Non-pigmented ciliary epithelial cell (primary cell): ENCODE data around the gene SORL1.
"Not testable (repeated sequence)": the region's sequence is repeated elsewhere in the genome, so short reads cannot be mapped to it uniquely, and the experiment has no call there.

Experiments
- DNase-seq: peaks from one replicate; pipeline ENCODE4 v3.0.0-alpha.2; 2010; ENCODE audit warnings: low read depth

SORL1 gene, protein sequence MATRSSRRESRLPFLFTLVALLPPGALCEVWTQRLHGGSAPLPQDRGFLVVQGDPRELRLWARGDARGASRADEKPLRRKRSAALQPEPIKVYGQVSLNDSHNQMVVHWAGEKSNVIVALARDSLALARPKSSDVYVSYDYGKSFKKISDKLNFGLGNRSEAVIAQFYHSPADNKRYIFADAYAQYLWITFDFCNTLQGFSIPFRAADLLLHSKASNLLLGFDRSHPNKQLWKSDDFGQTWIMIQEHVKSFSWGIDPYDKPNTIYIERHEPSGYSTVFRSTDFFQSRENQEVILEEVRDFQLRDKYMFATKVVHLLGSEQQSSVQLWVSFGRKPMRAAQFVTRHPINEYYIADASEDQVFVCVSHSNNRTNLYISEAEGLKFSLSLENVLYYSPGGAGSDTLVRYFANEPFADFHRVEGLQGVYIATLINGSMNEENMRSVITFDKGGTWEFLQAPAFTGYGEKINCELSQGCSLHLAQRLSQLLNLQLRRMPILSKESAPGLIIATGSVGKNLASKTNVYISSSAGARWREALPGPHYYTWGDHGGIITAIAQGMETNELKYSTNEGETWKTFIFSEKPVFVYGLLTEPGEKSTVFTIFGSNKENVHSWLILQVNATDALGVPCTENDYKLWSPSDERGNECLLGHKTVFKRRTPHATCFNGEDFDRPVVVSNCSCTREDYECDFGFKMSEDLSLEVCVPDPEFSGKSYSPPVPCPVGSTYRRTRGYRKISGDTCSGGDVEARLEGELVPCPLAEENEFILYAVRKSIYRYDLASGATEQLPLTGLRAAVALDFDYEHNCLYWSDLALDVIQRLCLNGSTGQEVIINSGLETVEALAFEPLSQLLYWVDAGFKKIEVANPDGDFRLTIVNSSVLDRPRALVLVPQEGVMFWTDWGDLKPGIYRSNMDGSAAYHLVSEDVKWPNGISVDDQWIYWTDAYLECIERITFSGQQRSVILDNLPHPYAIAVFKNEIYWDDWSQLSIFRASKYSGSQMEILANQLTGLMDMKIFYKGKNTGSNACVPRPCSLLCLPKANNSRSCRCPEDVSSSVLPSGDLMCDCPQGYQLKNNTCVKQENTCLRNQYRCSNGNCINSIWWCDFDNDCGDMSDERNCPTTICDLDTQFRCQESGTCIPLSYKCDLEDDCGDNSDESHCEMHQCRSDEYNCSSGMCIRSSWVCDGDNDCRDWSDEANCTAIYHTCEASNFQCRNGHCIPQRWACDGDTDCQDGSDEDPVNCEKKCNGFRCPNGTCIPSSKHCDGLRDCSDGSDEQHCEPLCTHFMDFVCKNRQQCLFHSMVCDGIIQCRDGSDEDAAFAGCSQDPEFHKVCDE (N-terminal part only)

DNA sequence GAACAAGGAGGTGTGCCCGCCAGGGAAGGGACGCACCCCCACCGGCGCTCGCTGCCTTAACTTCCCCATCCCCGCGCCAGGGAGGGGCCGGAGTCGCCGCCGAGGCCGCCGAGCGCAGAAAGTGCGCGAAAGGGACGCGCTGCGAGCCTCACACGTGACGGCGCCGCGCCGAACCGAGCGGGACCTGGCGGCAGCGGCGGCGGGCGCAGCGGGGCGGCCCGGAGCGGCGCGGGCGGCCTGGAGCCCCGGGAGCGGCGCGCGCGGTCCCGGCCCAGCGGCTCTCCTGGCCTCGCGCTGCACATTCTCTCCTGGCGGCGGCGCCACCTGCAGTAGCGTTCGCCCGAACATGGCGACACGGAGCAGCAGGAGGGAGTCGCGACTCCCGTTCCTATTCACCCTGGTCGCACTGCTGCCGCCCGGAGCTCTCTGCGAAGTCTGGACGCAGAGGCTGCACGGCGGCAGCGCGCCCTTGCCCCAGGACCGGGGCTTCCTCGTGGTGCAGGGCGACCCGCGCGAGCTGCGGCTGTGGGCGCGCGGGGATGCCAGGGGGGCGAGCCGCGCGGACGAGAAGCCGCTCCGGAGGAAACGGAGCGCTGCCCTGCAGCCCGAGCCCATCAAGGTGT lies at the start of gene SORL1:
TSS of gene SORL1 (plus strand) at position 329 of the 623 bp plus-strand sequence. CDS start at position 347, 18 bp downstream.
- DNase-seq: no peak

DNA sequence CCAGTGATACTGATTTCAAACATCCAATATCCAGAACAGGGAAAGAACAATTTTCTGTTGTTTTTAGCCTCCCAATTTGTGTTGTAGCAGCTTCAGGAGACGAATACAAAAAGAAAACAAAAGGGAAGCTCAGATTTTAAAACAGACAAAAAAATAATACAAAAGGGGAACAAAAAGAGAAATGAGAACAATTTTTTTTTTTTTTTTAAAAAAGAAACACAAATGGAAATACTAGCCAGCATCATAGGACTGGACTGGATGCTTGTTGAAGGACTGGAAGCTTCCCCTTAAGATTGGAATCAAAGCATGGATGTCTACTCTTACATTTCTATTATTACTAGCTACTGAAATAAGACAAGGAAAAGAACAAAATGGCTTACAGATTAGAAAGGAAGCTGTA lies 46.5 kb upstream of the SORL1 start:
- no peak for DNase-seq

DNA sequence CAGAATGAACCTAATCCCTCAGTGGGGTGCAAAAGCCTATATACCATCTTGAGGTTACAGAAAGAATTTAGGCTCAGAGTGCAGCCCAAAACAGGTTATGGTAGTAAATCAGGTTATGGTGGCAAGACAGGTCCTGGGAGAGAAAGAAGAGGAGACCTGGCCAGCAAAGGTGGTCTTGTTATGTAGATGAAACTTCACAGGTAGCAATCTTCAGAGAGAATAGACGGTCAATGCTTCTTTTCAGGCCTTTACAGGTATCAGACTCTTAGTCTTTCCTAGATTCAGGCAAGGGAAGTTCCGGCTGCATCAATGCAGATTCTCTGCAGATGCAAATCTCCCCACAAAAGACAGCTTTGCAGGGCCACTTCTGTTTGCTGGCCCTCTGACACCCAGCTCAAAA lies 45.8 kb upstream of the SORL1 start:
- no peak for DNase-seq

DNA sequence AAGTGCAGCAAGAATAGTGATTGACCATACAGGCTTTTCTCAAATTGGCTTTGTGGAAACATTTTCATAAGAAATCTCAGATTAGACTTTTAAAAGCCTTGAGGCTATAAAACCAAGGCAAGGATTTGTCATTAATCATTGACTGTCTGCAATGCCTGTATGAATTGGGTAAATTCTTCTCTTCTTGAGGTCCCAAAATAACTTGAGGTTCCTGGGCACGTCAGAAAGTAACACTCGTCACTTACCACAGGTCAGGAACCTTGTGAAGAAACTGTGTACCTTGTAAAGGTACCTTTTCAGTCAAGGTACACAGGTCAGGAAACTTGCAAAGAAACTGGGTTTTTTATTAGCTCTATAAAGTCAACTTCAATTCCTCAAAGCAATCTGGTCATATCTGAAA lies 43.3 kb upstream of the SORL1 start:
- no peak for DNase-seq

DNA sequence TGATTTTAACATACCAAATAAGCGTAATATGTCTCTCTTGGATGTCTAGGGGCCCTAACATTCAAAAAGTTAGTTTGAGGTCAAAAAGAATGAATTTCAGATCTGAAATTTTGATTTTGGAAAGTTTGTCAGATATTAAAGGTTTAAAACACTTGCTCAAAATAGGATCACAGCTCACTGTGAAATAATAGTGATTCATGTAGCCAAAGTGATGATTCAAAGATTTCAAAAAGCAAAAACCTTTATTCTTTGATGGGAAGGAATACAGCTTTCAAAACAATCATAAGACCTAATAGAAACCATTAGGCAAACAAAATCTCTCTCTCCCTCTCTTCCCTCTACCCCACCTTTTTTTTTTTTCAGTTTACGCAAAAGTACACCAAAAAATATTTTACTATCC lies 42.1 kb upstream of the SORL1 start:
- DNase-seq: not testable (repeated sequence)

DNA sequence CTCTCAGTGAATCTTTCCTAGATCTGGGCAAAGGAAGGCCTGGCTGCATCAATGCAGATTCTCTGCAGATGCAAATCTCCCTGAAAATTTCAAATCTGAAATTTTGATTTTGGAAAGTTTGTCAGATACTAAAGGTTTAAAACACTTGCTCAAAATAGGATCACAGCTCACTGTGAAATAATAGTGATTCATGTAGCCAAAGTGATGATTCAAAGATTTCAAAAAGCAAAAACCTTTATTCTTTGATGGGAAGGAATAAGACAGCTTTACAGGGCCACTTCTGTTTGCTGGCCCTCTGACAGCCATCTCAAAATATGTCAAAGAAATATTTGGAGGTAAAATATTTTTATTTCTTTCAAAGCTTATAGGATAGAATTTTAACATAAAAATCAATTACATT lies 40.8 kb upstream of the SORL1 start:
- not testable (repeated sequence) for DNase-seq

DNA sequence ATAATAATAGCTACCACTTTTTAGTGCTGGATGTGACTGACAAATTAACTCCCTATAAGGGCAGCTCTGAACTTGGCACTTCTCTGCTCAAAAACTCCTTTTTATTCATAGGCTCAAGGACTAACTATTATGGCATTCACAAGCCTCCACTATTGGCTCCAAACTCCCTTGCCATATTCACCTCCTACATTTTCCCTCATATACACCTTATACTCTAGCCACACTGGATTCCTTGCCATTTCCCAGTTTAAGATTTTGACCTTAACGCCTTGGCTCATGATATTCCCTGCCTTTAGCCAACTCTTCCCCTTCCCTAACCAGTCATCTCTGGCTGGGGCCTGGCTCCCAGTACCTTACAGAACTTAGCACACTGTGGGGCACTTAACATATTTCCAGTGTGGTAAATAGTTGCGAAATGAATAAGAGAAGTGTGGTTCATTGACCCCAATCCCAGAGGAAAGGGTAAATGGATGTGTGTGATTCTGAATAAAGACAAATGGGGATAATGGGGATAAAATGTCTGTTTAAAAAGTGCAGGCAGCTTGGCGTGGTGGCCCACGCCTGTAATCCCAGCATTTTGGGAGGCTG lies 40.0 kb upstream of the SORL1 start:
- no peak for DNase-seq

DNA sequence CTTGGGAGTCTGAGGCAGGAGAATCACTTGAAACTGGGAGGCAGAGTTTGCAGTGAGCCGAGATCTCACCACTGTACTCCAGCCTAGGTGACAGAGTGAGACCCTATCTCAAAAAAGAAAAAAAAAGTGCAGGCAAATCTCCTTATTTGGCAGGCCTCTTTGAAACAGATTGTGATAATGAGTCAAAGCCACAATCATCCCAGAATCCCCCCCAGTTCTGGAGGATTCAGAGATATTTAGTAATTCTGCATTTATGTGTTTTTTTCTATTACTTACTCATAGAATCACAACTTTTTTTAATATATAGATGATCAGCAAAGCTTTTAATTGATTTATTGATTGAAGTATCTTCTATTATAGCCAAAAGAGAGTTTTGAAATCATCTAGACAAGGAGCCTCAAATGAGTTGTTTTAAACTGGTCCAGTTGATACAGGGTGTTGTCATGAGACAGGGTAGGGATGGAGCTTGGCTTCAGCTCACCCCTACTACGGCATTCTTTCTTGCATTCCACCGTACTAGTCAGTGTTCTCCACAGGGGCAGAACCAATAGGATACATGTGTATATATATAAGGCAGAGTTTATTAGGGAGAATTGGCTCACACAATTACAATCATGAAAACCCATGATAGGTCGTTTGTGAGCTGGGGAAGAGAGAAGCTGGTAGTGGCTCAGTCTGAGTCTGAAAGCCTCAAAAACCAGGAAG lies 39.3 kb upstream of the SORL1 start:
- DNase-seq: no peak

DNA sequence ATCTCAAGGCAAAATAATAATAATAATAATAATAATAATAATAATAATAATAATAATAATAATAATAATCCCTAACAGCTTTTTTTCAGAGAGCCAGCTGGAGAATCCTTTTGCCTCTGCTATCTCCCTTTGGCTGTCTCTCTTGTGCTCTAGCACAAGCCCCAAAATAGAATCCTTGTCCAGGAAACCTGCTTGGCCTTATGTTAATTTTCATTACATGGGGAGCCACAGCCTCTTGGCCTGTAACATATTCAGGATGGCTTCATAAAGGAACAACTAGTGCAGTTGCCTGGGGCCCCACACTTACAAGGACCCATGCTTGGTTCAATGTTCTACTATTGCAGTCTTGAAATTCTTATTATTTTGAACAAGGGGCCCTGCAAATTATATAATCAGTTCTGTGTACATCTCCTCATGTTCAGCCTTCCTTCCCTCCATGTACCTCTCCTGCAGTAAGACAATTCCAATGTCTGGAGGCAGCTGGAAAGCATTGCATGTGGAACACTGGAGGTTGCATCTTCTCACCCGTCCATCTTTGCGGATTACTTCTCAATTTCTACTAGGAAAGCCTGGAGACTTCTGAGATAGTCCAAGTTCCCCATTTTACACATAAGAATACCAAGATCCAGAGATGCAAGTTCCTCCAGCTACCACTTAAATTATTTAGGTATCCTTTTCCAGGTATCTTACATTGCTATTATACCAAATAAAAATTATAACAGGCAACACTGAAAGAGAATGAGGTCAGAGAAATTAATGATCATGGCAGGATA lies 37.8 kb upstream of the SORL1 start:
- no peak for DNase-seq

DNA sequence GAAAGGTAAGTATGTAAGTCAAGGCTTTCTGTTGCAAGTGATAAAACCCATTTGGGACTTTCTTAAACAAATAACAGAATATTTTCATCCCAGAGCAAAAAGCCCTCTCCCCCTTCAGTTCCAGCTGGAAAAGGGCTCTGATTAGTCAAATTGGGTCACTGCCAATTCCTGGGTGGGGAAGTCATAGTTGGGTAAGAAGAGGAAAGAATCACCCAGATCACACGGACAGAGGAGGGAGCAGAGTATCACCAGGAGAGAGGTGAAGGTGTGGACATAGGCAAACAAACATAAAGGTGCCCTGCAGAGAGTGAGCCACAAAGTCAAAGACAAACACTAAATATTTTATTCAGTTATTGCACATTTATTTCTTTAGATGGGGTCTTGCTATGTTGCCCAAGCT lies 36.3 kb upstream of the SORL1 start:
- no peak for DNase-seq

DNA sequence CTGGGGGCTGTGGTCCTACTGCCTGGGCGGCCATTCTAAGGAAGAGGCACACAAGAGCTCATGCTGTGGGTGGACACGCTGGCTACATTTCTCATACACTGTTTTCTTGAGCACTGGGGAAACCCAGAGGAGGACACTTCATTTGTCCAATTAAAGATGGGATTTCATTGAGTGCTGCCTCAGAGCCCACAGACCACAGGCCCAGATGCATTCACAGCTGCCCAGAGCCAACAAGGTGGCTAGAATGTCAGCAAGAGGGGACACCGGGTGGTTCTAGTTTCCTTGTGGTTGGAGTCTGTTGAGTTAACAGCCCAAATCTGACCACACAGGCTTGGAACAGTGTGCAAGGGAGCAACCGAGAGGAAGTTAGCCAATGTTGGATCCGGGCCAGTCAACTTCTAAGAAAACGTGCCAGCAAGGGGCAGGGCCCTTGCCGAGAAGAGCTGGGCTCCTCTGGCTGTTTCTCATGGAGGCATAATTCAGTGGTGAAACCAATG lies 35.0 kb upstream of the SORL1 start:
- peak; percentile 10 for DNase-seq

DNA sequence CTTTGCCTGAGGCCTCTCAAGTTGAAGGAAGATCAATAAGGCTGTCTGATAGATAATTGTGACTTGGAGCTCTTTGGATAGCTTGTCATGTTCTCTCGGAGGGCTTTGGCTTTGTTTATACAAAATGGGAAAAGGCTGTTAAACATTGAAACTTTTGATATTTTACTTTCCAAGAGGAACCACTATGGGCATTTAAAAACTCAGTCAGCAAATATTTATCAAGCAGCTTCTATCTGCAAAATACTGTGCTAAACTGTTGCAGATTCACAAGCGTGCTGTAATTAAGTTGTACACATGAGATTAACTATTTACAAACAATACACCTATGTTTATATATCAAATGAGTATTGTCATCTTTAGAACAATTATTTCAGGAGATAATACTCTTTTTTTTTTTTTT lies 34.5 kb upstream of the SORL1 start:
- no peak for DNase-seq

DNA sequence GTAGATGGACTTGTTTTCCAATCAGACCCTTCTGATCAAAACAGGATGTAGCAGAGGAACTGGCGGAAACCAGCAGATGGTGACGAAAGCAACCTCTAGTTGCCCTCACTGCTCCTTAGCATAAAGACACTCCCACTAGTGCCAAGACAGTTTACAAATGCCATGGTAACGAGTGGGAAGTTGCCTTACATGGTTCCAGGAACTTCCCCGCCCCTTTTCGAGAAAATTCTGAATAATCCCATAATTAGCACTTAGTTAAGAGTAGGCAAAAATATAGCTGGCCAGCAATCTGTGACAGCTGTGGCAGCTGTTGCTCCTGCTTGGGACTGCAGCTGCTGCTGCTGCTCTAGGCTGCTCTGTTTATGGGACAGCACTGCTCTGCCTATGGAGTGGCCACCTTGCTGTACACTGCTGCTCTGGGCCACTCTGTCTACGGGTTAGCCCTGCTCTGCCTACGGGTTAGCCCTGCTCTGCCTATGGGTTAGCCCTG lies 33.4 kb upstream of the SORL1 start:
- DNase-seq: no peak

DNA sequence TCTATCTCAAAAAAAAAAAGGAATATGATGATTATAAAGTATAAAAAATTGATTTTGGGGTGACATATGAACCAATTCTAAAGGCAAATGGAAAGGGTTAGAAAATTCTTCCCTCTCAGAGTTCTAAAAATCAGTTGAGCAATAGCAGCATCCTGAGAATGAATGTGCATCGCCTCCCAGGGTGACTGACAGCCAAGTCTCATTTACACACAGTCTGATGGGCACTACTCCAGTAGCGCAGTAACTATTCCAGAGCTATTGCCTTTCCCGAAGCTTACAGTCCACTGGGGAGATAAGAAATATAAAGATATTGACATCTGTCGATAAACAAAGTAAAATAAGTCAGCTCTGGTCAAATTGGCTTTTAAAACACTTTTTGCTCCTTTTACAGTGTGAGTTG lies 32.3 kb upstream of the SORL1 start:
- DNase-seq: no peak

DNA sequence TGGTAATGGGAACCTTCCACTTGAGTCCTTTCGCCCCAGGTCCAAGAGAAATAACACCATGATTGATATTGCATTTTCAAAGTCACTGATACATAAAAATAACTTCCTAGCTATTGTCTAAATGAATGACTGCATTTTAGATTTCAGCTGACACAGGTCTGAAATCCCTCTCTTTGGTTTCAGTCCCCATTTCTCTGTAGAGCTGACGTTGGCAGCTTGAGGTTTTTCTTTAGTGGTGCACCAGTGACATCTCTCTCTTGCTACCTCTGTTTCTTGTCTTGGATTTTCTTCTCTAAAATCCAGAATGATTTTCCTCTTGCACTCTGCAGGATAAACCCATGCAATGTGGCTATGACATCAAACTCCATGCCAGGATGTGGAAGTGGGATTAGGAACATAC lies 31.7 kb upstream of the SORL1 start:
- DNase-seq: no peak

DNA sequence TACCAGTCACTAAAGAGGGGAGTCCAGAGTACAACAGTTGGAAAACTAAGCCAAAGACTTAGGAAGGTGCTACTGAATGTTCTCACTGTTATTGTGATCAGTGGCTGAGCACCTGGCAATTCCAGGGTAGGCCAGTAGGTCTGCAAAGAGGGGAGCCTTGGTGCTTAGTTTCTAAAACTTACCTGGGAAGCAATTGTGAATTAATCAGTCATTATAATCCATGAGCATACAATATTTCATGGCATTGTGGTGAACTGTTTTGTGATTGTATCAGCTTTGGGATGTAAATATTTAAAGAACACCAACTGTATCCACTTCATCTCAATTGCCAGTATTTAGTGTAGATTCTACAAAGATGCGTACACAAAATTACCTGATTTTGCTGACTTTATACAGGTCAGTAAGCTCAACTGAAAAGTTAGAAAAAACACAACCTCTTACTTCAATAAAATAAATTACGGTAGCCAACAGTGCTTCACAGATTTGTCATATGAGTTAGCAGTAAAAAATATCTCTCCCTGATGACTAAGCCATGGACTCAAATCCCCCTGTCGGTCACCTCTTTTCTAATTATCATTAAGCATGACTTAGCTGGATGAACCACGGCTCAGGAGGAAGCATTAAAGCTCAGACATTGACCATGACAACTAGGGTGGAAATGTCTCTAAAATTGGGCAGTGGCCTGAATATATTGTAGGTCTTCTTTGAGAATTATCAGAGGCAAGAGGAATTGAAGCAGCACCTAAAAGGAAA lies 30.8 kb upstream of the SORL1 start:
- DNase-seq: no peak

DNA sequence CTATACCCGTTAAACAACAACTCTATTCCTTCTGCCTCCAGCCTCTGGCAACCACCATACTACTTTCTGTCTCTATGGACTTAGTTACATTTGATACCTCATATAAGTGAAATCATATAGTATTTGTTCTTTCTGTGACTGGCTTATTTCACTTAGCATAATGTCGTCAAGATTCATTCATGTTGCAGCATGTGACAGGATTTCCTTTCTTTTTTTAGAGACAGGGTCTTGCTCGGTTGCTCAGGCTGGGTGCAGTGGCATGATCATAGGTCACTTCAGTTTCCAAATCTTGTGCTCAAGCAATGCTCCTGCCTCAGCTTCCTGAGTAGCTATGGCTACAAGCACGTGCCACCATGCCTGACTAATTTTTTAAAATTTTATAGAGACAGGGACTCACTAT lies 29.4 kb upstream of the SORL1 start:
- no peak for DNase-seq

DNA sequence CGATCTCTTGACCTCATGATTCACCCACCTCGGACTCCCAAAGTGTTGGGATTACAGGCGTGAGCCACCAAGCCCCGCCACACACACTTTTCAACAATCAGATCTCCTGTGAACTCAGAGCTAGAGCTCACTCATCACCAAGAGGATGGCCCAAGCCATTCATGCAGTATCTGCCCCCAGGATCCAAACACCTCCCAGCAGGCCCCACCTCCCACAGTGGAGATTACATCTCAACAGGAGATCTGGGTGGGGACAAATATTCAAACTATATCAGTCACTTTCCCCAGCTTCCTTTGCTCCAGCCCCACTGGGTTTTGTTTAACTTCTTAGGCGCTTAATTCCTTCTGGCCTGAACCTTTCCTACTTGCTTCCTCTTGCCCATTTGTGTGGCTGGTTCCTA lies 26.3 kb upstream of the SORL1 start:
- DNase-seq: no peak
